RWPE2 (cell line): ENCODE data around the gene SMAD6.

Experiments
- ATAC-seq: fragments of 200-7000 bp; cut with Tn5 transposase; 3 replicates; pipeline ENCODE4 v1.9.1; 2021; ENCODE audit warnings: low read depth
- DNase-seq: peaks from one replicate; pipeline ENCODE4 v3.0.0-alpha.2; 2020; ENCODE audit warnings: low spot score
- H3K27ac ChIP-seq: fragments of 450-650 bp; 2 replicates; pipeline ENCODE4 v1.5.1; 2017; ENCODE audit warnings: mild to moderate bottlenecking; ENCODE audit not compliant: poor library complexity, severe bottlenecking
- H3K27me3 ChIP-seq: fragments of 250-450 bp; sonication (Bioruptor Pico); 2 replicates; pipeline ENCODE4 v1.5.1; 2021; ENCODE audit warnings: mild to moderate bottlenecking, moderate library complexity; ENCODE audit not compliant: insufficient read depth, poor library complexity, severe bottlenecking
- H3K36me3 ChIP-seq: fragments of 250-450 bp; sonication (Bioruptor Pico); 2 replicates; pipeline ENCODE4 v1.5.1; 2020; ENCODE audit warnings: low read depth, mild to moderate bottlenecking, moderate library complexity
- H3K4me1 ChIP-seq: fragments of 250-450 bp; sonication (Bioruptor Pico); 2 replicates; pipeline ENCODE4 v1.5.1; 2021; ENCODE audit warnings: mild to moderate bottlenecking, moderate library complexity; ENCODE audit not compliant: insufficient read depth, poor library complexity, severe bottlenecking
- H3K4me3 ChIP-seq: fragments of 250-450 bp; sonication (Bioruptor Pico); 2 replicates; pipeline ENCODE4 v1.5.1; 2021; ENCODE audit warnings: mild to moderate bottlenecking, moderate library complexity; ENCODE audit not compliant: severe bottlenecking
- H3K9me3 ChIP-seq: fragments of 250-450 bp; sonication (Bioruptor Pico); 2 replicates; pipeline ENCODE4 v1.5.1; 2021; ENCODE audit warnings: mild to moderate bottlenecking, moderate library complexity; ENCODE audit not compliant: severe bottlenecking
- CTCF ChIP-seq: fragments of 450-650 bp; IDR thresholded peaks from one replicate; pipeline ENCODE4 v1.5.1; 2017; ENCODE audit warnings: mild to moderate bottlenecking, moderate library complexity; ENCODE audit not compliant: poor library complexity, severe bottlenecking

SMAD6 gene

GRCh38 chr15:66702035-66702786, at the start of gene SMAD6:
SMAD6 (plus strand) TSS chr15:66702236; CDS start chr15:66703259, 1,023 bp downstream.
- no peak for TF ChIP-seq CTCF
- peak; percentile 96 for DNase-seq
- H3K27me3 ChIP-seq = peaks cover 15% of the 10 kb centered on the region
- peak within 1 kb of the TSS; percentile 47 for H3K4me3 ChIP-seq
- H3K4me1 ChIP-seq = no peaks in the 10 kb centered on the region
- peak within 1 kb of the TSS; percentile 64 for H3K27ac ChIP-seq
- peak; percentile 51 for ATAC-seq
- no peaks in the 10 kb centered on the region for H3K36me3 ChIP-seq
- no peaks in the 10 kb centered on the region for H3K9me3 ChIP-seq

GRCh38 chr15:66652806-66653205, 49.2 kb upstream of the SMAD6 start:
- TF ChIP-seq CTCF = no peak
- no peak for ATAC-seq
- no peak for DNase-seq
- Histone ChIP-seq H3K27ac (no peak overlapping the region), H3K4me3 (no peak overlapping the region), H3K9me3 (no peaks in the 10 kb centered on the region), H3K27me3 (no peaks in the 10 kb centered on the region), H3K36me3 (no peaks in the 10 kb centered on the region), H3K4me1 (peaks cover 6% of the 10 kb centered on the region)

GRCh38 chr15:66653398-66653797, 48.6 kb upstream of the SMAD6 start:
- Histone ChIP-seq H3K27me3 (no peaks in the 10 kb centered on the region), H3K4me1 (peaks cover 6% of the 10 kb centered on the region), H3K27ac (no peak overlapping the region), H3K4me3 (no peak overlapping the region), H3K36me3 (no peaks in the 10 kb centered on the region), H3K9me3 (no peaks in the 10 kb centered on the region)
- TF ChIP-seq CTCF = no peak
- no peak for ATAC-seq
- DNase-seq = no peak

GRCh38 chr15:66653852-66654251, 48.2 kb upstream of the SMAD6 start:
- Histone ChIP-seq H3K27me3 (no peaks in the 10 kb centered on the region), H3K4me3 (no peak overlapping the region), H3K4me1 (peaks cover 6% of the 10 kb centered on the region), H3K9me3 (no peaks in the 10 kb centered on the region), H3K36me3 (no peaks in the 10 kb centered on the region), H3K27ac (no peak overlapping the region)
- ATAC-seq (no peak), DNase-seq (no peak)
- TF ChIP-seq CTCF = no peak

- Histone ChIP-seq H3K4me1 (peaks cover 6% of the 10 kb centered on the region), H3K9me3 (no peaks in the 10 kb centered on the region), H3K27me3 (no peaks in the 10 kb centered on the region), H3K27ac (no peak overlapping the region), H3K4me3 (no peak overlapping the region), H3K36me3 (no peaks in the 10 kb centered on the region)
- ATAC-seq (no peak), DNase-seq (no peak)
- no peak for TF ChIP-seq CTCF
These were observed 47.7 kb upstream of the SMAD6 start for GRCh38 chr15:66654361-66654738.
